GM19099 (cell line): ENCODE results near the gene LRRTM2.

Experiments
- POLR2A ChIP-seq: IDR thresholded peaks from 3 replicates; pipeline ENCODE4 v1.6.1; 2011; ENCODE audit warnings: low read depth; ENCODE audit not compliant: insufficient read length; ENCODE audit errors: extremely low read depth

The LRRTM2 gene

GRCh38 chr5:138867011-138867410 is 8.1 kb downstream of the LRRTM2 start:
- no peak for TF ChIP-seq POLR2A

GRCh38 chr5:138853132-138853531 is 22.0 kb downstream of the LRRTM2 start:
- TF ChIP-seq POLR2A = no peak

GRCh38 chr5:138850865-138851435 is 24.2 kb downstream of the LRRTM2 start:
- TF ChIP-seq POLR2A = no peak

GRCh38 chr5:138849882-138850281 is 25.3 kb downstream of the LRRTM2 start:
- TF ChIP-seq POLR2A = no peak

- no peak for TF ChIP-seq POLR2A
These were observed 25.7 kb downstream of the LRRTM2 start for GRCh38 chr5:138849439-138849838.

- TF ChIP-seq POLR2A = no peak
These were observed 30.2 kb downstream of the LRRTM2 start for GRCh38 chr5:138844812-138845513.

GRCh38 chr5:138844125-138844461 is 31.0 kb downstream of the LRRTM2 start:
- no peak for TF ChIP-seq POLR2A

GRCh38 chr5:138843316-138844124 is 31.6 kb downstream of the LRRTM2 start:
- TF ChIP-seq POLR2A = no peak

GRCh38 chr5:138841531-138841930 is 33.6 kb downstream of the LRRTM2 start:
- TF ChIP-seq POLR2A = no peak

- no peak for TF ChIP-seq POLR2A
These were observed 35.0 kb downstream of the LRRTM2 start for GRCh38 chr5:138840103-138840502.

- TF ChIP-seq POLR2A = no peak
These were observed 38.0 kb downstream of the LRRTM2 start for GRCh38 chr5:138837160-138837559.

GRCh38 chr5:138833726-138834480 is 41.2 kb downstream of the LRRTM2 start:
- TF ChIP-seq POLR2A = no peak

- TF ChIP-seq POLR2A = no peak
These were observed 42.1 kb downstream of the LRRTM2 start for GRCh38 chr5:138833080-138833479.

GRCh38 chr5:138832218-138832617 is 42.9 kb downstream of the LRRTM2 start:
- no peak for TF ChIP-seq POLR2A

GRCh38 chr5:138831703-138832102 is 43.4 kb downstream of the LRRTM2 start:
- TF ChIP-seq POLR2A = no peak
